ENCODE measurements around the gene OR13F1. TPM values are rescaled to one million over a fixed set of nuclear protein-coding genes. Genes with fewer than 3 reads are reported as not detected.

Gene OR13F1
- total and polyA plus RNA-seq, 2 of the 8 experiments (the other 6 are each of a cell fraction or from before 2014, with no cell fraction given): not detected

DNA sequence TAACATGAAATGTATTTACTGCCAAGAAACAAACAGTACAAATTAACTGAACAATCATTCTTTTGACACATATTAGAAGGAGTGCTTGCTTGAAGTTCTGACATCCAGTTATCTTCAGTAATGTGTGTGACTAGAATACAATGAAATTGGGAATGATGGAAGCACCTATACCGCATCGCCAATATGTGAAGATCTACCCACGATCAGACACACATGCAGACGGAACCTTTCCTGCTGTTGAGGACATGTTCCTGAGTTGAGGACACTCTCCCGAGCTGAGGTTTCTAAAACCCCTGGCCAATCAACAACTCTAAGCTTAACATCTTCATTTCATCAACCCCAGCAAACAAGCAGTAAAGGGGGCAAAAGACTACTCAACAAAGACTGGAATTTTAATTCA is 32.7 kb downstream of the OR13F1 start, which contains the start of gene OR13C3 (continued):
- TF ChIP-seq CHD1 (IDR thresholded peaks at IDR 0.05; ENCODE audit: low read depth, low read length): no peak
- TF ChIP-seq RFX5 (IDR thresholded peaks at IDR 0.05; ENCODE audit: borderline replicate concordance, low read depth, low read length): no peak
- no peak for TF ChIP-seq SUZ12 (IDR thresholded peaks at IDR 0.05; ENCODE audit: low read length)
- TF ChIP-seq USF2 (IDR thresholded peaks at IDR 0.05; ENCODE audit: low read length): no peak
- no peak for TF ChIP-seq SRF (IDR thresholded peaks at IDR 0.05; ENCODE audit: low read depth, low read length)
- no peak for TF ChIP-seq TEAD4 (IDR thresholded peaks at IDR 0.05; ENCODE audit: low read depth, low read length)
- TF ChIP-seq CBX5 (IDR thresholded peaks at IDR 0.05; ENCODE audit: low read depth, low read length): no peak
- no peak for TF ChIP-seq RXRA (IDR thresholded peaks at IDR 0.05; ENCODE audit: insufficient read depth, low read depth, low read length)
